Activated CD8-positive, alpha-beta memory T cell treated with anti-CD3 and anti-CD28 coated beads for 1 hour (primary cell): ENCODE measurements around the gene ARHGAP10.
"Not testable (repeated sequence)": the region's sequence is repeated elsewhere in the genome, so short reads cannot be mapped to it uniquely, and the experiment has no call there.

ENCODE experiments used
- DNase-seq, 2 donors: peaks; one replicate each; pipeline ENCODE4 v3.0.0-alpha.2; 2020; ENCODE audit warnings: low read depth in 1 of 2; ENCODE audit errors: extremely low read depth in 1 of 2

Gene ARHGAP10

DNA sequence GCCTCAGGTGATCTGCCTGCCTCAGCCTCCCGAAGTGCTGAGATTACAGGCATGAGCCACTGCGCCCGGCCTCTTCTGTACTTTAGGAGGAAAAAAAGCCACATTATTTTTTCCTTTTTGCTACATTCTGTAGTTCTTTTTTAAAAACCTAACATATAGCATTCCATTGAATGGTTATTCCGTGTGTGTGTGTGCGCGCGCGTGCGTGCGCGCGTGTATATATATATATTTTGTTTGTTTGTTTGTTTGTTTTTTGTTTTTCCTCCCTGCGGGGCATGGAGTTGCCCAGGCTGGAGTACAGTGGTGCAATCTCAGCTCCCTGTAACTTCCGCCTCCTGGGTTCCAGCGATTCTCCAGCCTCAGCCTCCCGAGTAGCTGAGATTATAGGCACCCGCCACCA, 59.5 kb downstream of the ARHGAP10 start:
- DNase-seq: no peak

GRCh38 chr4:147791865-147792264, 60.0 kb downstream of the ARHGAP10 start:
- DNase-seq: no peak

DNA sequence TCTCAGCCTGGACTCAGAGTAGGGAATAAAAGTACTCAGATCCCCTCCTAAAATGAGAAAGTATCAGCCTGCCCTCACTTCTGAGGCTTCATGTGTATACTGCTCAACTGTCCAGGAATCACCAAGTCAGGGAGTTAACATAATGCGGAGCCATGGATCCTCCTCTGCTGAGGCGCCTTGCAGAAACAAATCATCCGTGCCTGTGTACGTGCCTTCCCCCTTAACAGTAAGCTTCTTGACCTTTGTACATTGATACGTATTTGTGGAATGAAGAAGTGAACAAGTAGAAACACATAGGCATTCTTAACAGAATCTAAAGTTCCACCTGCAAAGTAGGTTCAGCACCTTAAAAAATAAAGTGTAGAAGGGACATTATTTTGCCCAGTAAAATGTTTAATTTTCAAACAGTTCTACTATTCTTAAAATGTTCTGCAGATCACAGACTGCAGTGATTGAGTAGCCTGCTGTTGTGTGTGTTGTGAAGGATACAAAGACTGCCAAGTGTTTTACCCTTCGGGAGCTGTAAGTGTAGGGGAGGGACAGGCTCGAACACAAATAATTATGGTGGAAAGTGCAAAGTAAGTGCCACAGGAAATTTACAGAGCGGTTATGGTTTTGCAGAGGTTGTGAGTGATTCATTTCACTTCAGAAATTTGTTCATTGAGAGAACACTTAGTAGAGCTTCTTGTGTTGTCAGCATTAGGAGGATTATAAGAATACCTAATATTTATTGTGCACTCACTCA, 61.9 kb downstream of the ARHGAP10 start:
- no peak for DNase-seq

DNA sequence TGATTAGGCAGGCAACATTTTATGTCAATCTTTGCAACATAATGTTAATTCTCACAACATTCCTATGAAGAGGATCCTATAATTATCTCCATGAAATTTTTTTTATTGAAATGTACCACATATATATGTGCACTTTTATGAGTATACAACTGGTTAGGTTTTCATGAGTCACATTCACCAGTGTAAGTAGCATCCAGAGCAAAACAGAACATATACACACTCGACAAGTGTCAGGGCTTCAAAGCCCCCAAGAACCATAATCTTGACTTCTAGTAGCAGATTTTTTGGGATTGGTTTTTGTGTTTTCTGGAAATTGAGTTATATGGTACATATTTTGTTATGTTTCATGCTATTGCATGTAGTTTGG, 62.4 kb downstream of the ARHGAP10 start:
- DNase-seq: no peak

DNA sequence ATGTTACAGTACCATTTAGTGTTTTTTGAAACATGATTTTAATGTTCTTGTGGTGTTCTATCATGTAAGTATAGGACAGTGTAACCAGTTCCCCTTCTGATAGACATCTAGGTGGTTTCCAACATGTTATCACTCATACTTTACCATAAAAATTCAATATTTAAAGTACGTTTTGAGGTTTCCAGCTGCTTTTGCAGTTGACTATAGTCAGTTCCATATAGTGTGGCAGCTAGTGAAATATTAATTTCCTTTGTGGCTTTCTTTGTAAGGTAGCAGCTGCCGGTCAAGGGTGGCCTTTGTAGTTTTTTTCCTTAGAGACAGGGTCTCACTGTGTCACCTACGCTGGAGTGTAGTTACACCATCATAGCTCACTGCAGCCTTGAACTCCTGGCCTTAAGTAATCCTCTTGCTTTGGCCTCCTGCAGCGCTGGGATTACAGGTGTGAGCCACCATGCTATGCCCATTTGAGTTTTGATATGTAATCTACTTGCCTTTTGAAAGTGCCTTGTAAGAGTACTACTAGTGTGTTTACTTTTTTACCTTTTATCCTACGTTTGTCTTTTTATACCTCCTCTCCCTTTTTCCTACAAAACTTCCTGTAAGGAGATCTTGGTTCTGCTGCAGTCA, 63.0 kb downstream of the ARHGAP10 start:
- DNase-seq: no peak

- DNase-seq: not testable (repeated sequence)
Measured at GRCh38 chr4:147799057-147799456, 67.2 kb downstream of the ARHGAP10 start.

- DNase-seq: peak; percentile 5 to 28
Measured at GRCh38 chr4:147799986-147800555, 68.2 kb downstream of the ARHGAP10 start.

GRCh38 chr4:147801820-147802219, 69.9 kb downstream of the ARHGAP10 start:
- DNase-seq: no peak

- no peak for DNase-seq
Measured at GRCh38 chr4:147802346-147802745, 70.5 kb downstream of the ARHGAP10 start.

DNA sequence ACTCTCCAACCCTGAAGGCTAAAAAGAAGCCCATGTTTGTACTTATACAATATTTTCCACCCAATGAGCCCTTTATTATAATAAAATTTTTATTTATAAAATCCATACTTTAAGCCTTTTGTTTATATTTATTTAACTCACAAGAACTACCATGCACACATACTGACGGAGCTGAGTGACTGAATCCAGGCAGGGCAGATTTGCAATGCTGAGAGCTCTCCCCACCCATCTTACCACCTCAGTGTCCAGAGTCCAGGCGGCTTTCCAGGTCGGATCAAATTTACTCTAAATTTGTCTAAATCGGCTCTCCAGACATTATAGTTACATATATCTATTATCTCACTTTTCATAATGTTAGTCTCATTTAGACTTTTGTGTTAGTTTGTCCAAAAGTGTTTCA, 74.1 kb downstream of the ARHGAP10 start:
- no peak for DNase-seq

DNA sequence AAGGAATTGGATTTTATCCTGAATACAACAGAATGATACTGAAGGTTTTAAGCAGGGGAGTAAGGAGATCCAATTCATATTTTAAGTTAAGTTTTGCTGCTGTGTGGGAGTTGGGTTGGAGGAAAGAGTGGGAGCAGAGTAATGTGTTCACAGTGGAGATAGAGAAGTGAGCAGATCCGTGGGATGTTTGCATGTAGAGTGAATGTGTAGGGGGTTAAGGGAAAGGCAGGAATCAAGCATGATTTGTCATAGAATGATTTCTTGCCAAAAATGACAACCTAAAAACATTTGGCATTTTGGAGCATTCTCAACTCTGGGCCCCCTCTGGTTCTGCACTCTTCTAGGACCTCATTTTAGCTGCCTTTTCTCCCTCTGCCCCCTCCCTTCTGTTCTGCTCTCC, 76.6 kb downstream of the ARHGAP10 start:
- DNase-seq: no peak

GRCh38 chr4:147809211-147809610, 77.3 kb downstream of the ARHGAP10 start:
- no peak for DNase-seq

DNA sequence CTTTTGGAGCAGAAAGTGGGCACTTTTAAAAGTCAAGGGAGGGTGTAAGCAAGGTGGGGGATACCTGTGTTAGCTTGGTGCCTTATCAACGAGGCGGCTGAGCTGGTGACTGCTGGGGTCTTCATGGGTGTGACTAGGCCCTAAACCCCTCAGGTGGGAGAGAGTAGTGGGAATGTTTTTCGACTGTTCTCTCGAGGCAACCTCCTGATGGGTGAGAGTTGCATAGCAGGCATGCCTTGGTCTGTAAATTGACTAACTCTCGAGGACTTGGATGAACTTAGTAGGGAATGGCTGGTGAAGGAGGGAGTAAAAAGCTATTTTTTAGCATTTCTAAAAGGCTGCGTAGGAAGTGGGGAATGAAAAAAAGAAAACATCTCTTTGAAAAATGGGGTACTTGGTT, 80.0 kb downstream of the ARHGAP10 start:
- DNase-seq: no peak

GRCh38 chr4:147813109-147813773, 81.4 kb downstream of the ARHGAP10 start:
- DNase-seq: no peak

- no peak for DNase-seq
Measured at GRCh38 chr4:147813973-147814372, 82.1 kb downstream of the ARHGAP10 start.

DNA sequence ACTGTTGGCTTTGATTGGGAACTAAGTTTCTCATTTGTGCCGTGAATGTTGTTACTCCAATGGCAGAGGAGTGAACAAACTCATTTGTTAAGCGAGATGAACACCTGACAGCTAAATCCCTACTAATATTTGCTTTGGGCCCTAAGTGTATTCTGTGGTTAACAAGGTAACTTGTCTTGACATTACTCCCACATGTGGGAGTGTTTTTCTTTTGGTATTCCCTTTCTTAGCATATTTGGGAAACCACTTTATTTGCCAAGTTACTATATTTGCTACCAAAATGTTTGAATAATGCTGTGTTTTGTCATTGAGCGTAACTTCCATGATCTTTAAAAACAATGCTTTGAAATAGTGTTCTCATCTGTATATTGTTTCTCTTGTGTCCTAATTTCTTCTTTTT, 82.5 kb downstream of the ARHGAP10 start:
- no peak for DNase-seq

DNA sequence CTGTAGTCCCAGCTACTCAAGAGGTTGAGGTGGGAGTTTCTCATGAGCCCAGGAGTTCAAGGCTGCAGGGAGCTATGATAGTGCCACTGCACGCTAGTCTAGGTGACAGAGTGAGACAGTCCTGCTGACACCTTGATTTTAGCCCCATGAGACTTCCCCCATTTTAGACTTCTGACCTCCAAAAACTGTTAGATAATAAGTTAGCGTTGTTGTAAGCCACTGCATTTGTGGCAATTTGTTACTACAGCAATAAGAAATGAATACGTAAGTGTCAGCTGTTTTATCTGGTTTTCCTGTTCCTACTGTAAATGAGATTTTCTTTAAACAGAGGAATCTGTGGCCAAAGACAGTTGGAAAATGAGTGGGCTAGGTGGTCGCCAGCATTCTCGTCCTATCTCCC, 83.9 kb downstream of the ARHGAP10 start:
- no peak for DNase-seq

DNA sequence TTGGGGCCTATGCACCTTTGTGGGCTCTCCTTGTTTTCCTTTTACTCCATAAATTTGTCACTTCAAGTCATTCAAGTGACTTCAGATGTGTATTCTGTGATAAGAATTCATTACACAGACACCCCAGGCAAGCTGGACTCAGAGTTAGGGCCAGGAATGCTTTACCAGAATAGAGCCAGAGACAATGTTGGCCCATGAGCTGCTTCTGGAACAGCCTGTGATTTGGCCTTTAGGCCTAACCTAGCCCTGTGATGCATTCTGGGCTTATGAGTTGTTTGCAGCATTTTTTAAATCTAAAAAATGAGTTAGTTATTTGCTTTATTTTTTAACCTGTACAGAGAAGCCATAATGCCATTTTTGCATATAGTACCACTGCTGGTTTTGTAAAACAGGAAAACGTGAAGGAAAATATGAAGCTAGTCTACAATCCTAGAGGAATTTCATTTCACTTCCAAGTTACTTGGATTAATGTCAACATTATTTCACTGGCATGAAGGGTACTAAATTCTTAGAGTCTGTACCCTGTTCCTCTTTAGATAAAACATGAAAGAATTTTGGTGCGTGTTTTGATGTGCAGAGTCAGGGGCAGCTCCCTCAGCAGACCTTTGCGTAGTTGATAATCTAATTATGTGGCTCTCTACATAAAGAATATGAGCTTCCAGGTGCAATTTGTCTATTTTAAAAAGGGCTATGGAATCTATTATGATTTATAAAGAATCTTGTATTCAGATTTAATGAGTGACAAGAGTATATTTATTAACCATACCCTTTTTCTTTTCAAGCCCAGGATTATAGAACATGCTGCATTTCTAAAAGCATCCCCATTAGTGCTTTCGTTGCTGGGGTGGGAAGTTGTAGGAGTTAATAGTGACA, 84.7 kb downstream of the ARHGAP10 start:
- DNase-seq: no peak

- DNase-seq: no peak
Measured at GRCh38 chr4:147820975-147821374, 89.1 kb downstream of the ARHGAP10 start.

DNA sequence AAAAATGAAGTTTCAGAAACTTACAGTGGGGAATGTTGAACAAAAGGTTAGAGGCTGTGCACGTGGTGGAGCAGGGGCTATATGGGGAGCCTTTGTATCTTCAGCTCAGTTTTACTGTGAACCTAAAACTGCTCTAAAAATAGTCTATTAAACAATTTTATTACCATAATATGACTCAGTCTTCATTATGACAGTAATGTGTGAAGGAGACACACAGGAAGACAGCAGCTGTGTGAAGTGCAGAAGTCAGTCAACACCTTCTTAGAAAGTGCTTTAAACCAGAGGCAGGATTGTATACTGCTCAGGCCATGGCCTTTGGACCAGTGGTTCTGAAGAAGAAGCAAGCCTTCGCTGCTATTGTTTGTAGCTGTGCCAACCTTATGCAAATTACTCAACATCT, 89.7 kb downstream of the ARHGAP10 start:
- no peak for DNase-seq

- no peak for DNase-seq
Measured at GRCh38 chr4:147822128-147822527, 90.2 kb downstream of the ARHGAP10 start.
